ENCODE data around the gene ITPR2.

The ITPR2 gene

DNA sequence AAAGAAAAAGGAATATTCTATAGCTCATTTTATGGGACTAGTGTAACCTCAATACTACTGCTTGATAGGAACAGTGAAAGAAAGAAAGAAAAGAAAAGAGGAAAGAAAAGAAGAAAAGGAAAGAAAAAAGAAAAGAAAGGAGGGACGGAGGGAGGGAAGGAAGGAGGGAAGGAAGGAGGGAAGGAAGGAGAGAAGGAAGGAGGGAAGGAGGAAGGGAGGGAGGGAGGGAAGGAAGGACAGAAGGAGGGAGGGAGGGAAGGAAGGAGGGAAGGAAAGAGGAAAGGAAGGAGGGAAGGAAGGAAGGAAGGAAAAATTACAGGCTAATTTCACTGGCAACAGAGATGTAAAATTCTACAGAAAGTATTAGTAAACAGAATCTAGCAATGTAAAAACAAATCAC lies 215.5 kb downstream of the ITPR2 start:
- no peak for TF ChIP-seq CTCF (IDR thresholded peaks at IDR 0.05; ENCODE audit: low read depth, low read length)

DNA sequence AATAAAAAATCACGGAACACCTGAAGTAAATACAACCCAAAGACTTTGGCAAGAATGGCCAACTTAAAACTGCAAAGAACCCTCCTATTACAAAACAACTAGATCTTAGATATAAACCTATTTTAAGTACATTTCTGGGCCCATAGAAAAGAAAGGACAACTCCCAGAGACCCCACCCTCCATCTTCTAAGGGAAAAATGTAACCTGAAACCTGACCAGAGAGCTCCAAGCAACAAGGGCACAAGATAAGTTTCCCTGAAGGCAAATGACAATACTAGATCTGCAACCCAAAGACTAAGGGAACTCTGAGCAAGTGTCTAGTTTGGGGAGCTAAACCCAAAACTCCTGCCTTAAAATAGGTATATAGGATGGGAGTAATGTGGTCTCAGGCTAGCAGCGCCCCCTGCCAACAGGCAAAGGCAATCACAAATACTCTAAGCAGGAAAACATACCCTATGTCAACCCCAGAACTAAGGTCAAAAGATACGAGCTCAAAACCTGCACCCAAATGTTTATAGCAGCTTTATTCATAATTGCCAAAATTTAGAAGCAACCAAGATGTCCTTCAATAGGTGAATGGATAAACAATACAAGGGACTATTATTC lies 218.9 kb downstream of the ITPR2 start:
- peak; percentile 51 for TF ChIP-seq CTCF (IDR thresholded peaks at IDR 0.05; ENCODE audit: low read depth, low read length)
- H3K4me3 ChIP-seq (ENCODE audit: low read depth, low read length), result no peak overlapping the region

More for the DNA sequence above, 215.5 kb downstream of the ITPR2 start:
- no peak overlapping the region for H3K4me3 ChIP-seq (ENCODE audit: low read depth, low read length)

DNA sequence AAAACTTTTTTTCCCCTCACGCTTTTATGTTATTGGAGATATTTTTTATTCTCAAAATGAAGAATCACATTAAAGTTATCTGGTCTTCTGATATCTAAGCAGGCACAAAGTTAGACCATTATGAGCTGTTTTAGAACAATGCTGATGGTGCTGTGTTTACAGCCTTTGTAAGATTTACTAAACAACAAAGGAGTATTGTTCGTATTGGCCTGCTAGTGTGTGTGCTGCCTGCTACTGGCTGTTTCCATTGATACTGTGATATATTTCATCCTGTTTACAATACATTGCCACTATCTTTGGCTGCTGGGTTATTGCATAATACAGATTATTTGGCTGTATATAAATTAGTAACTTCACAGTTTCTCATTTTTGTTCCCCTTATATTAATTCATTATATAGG lies 220.8 kb downstream of the ITPR2 start:
- TF ChIP-seq CTCF (IDR thresholded peaks at IDR 0.05; ENCODE audit: low read depth, low read length), result no peak
- no peak overlapping the region for H3K4me3 ChIP-seq (ENCODE audit: low read depth, low read length)

DNA sequence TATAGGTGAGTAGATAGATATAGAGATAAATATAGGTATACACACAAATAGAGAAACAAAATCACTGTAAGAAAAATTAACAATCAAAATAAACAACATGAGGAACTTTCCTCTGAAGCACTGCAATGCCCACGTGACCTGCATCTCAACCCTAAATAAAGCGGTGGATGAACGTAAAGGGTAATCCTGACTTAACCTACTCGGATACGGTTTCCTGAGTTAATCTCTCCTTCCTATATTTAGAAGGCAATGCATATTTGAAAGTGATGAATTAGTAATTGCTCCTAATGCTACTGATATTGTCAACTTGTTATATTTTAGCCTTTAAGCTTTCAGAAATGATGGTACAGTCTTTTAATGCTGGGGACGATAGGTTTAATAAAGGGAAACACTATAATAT lies 221.4 kb downstream of the ITPR2 start:
- H3K4me3 ChIP-seq (ENCODE audit: low read depth, low read length), result no peak overlapping the region
- no peak for TF ChIP-seq CTCF (IDR thresholded peaks at IDR 0.05; ENCODE audit: low read depth, low read length)

DNA sequence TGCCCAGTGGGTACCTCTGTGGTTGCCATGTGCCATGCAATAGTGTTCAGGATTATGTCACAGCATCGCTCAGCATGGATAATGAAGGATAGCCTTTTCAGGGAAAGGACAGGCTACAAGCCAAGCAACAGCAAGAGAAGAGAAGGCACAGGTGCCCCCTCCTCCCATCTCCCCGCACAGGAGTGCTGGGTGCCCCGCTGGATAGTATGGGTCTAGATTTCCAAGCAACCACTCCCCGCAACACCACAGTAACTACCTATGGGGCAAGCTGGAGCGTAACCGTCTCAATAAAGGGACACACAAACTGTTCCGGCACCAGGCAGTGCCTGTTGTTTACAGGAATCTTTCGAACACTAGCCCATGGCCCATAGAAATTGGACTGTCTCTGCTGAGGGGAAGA lies 222.2 kb downstream of the ITPR2 start:
- no peak overlapping the region for H3K4me3 ChIP-seq (ENCODE audit: low read depth, low read length)
- TF ChIP-seq CTCF (IDR thresholded peaks at IDR 0.05; ENCODE audit: low read depth, low read length), result no peak

GRCh38 chr12:26609986-26610385 lies 223.0 kb downstream of the ITPR2 start:
- no peak for TF ChIP-seq CTCF (IDR thresholded peaks at IDR 0.05; ENCODE audit: low read depth, low read length)
- no peak overlapping the region for H3K4me3 ChIP-seq (ENCODE audit: low read depth, low read length)

- no peak overlapping the region for H3K4me3 ChIP-seq (ENCODE audit: low read depth, low read length)
- TF ChIP-seq CTCF (IDR thresholded peaks at IDR 0.05; ENCODE audit: low read depth, low read length), result no peak
Observed at GRCh38 chr12:26608706-26609105, 224.3 kb downstream of the ITPR2 start.
